Measurements from ENCODE around the gene TRAP1.
"Not testable (repeated sequence)": the region's sequence is repeated elsewhere in the genome, so short reads cannot be mapped to it uniquely, and the experiment has no call there.

TRAP1 gene

DNA sequence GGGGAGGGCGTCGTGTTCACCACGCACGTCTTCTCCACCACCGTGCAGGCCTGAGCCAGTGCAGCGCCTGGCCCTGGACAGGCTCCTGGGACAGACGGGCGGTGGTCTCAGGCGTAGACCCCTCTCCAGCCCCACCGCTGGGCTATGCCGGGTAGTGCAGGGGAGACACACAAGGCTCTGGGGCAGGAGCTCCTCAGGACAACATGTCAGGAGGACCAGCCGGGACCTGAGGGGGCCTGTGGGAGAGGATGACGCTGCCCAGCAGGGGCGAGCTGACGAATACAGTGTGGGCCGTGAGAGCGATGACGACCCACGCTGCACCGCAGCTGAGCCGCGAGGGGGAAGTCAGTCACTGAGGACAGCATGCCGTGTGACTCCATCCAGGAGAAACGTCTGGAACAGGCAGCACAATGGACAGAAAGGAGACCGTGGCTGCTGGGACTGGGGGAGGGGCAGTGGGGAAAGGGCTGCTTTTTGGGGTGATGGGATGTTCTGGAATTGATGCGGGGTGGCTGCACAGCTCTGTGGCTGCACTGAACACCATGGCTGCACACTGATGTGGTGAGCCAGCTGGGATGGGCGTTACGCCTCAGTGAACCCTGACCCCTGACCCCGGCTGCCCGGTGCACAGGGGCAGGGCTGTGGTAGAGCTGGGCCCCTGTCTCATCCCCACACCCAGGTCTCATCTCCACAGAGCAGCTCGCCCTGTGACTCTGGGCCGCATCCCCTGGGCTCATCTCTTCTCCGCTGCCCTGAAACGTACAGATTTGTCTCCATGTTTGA is 42.6 kb downstream of the TRAP1 start:
- no peak for DNase-seq (ENCODE audit: low read depth in 3 of 3, low spot score in 1 of 3)

GRCh38 chr16:3673676-3674377 is 43.5 kb downstream of the TRAP1 start:
- no peak for DNase-seq (ENCODE audit: low read depth in 3 of 3, low spot score in 1 of 3)

DNA sequence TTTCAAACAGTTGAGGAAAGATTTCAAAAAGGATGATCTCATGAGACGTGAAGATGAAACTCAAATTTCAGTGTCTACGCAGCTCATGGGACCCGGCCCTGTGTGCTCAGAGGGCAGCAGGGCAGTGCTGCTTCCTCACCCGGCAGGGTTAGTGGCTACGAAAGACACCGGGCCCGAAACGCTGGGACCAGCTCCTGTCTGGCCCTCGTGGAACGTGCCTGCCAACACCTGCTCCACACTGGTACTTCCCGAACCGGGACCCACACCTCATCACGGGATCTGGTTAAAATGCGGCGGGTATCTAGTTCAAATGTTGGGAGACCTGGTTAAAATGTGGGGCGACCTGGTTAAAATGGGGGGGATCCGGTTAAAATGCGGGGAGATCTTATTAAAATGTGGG is 44.1 kb downstream of the TRAP1 start:
- no peak for DNase-seq (ENCODE audit: low read depth in 3 of 3, low spot score in 1 of 3)

DNA sequence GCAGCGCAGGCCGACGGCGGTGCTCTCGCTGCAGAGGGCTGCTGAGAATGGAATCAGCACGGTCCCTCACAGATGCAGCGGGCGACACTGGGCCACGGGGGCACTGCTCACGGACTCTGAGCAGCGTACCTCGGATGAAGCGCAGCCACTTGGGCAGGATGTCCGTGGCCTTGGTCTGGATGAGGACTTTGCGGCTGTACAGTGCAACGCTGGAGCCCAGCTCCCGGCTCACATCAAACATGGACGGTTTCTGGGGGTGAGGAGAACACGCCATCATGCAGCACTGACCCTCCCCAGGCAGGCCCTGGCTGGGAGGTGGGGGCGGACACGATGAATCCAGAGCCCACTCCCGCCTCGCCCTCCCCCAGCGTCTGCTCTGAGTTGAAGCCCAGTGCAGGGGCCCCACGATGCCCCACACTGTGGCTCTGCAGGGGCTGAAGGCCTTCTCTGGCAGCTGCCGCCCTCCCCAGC is 44.7 kb downstream of the TRAP1 start:
- no peak for DNase-seq (ENCODE audit: low read depth in 3 of 3, low spot score in 1 of 3)

DNA sequence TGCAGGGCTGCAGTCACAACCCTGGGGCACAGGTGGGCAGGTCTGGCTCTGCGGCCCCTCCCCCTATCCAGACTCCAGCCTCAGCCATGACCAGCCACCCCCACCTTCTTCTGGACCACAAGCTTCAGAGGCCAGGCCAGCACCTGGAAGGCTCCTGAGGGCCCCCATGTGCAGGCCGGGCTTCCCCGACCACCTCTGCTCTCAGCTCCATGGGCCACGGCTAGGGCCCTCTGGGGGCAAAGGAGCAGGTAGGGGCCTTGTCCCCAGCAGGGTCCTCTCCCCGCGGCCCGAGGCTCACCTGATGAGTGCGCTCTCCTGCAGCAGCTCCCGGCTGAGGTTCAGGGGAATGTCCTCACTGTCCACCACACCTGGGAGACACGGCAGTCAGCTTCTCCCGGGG is 45.9 kb downstream of the TRAP1 start:
- DNase-seq (ENCODE audit: low read depth in 3 of 3, low spot score in 1 of 3) = no peak

DNA sequence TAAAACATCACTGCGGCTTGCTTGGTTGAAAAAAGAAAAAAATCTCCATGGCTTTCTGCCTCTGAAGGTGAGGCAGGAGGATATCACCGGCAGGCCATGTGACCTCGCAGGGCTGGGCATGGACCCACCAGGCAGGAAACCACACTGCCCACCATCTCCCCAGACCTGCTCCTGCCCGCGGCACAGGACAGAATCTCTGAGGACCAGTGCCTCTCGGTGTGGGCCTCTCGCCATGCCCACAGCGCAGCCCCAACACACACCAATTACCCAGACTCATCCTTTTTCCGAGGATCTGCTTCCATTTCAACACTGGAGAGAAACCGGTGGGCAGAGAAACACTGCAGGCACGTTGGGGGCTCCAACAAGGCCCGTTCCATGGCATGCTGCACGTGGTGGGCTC is 46.6 kb downstream of the TRAP1 start:
- no peak for DNase-seq (ENCODE audit: low read depth in 3 of 3, low spot score in 1 of 3)

DNA sequence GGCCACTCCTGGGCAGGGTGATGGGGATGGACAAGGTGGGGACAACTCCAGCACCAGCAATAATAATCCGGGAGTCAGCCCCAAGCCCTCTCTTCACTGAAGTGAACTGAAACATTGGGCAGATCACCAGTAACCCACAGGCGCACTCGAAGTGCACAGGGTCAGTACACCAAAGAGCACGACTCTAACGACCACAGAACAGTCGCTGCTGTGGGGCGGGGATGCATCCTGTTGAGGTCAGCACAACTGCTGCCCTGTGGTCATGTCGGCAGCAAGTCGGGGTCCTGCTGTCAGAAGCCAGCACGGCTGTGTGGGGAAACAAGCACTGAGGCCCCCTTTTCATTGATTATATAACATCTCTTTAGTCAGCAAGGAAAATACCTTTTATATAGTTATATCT is 48.2 kb downstream of the TRAP1 start:
- DNase-seq (ENCODE audit: low read depth in 3 of 3, low spot score in 1 of 3) = no peak

DNA sequence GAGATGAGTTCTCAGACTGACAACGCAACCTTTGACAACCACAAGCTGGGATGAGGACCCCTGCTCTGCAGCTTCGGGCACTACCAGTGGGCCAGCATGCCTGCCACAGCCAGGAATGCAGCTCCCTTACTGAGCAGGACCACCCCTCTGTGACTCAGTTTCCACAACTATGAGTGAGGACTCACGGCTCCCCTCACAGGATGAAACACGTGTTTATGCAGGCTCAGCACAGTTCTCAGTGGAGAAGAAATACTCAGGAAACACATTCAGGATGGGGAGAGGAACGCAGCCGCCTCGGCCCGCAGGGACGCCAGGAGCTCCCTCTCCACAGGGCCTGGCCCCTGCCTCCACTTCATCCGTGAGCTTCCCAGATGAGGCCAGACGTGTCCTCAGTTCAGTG is 48.7 kb downstream of the TRAP1 start:
- DNase-seq (ENCODE audit: low read depth in 3 of 3, low spot score in 1 of 3) = no peak

DNA sequence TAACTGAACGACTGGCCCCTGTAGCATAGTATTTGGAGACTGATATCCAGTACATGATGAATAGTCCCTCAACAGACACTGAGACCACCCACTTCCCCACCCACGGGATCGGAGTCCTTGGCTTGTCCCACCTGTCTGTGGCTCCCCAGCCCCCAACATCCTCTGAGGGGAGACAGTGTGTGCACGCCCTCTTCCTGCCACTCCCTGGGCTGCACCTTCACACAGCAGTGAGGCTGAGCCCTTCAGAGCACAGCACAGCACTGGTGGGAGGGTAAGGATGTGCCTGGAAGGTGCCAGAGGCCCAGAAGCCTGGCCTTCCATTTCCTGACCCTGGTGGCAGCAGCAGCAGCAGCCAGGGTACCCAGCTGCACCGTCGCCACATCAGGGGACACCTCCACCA is 51.8 kb downstream of the TRAP1 start:
- no peak for DNase-seq (ENCODE audit: low read depth in 3 of 3, low spot score in 1 of 3)

GRCh38 chr16:3664187-3664896 is 53.0 kb downstream of the TRAP1 start:
- DNase-seq (ENCODE audit: low read depth in 3 of 3, low spot score in 1 of 3) = no peak

GRCh38 chr16:3662601-3663000 is 54.7 kb downstream of the TRAP1 start:
- no peak for DNase-seq (ENCODE audit: low read depth in 3 of 3, low spot score in 1 of 3)

DNA sequence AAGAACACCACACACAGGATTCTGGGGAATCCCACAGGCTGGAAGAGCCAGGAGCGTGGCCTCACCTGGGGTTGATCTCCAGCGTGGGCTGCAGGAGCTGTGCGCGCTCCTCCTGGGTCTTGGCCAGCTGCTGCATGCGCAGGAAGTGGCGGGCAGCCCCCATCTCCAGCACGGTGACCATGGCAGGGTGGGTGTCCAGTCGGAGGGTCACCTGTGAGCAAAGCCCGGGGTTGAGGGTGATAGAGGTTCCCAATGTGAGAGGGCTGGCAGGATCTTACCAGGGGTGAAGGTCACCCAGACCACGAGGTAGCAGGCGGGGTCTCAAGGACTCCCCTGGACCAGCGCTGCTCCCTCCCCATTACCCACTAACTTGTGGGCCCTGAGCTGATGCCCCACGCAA is 55.4 kb downstream of the TRAP1 start:
- no peak for DNase-seq (ENCODE audit: low read depth in 3 of 3, low spot score in 1 of 3)

- no peak for DNase-seq (ENCODE audit: low read depth in 3 of 3, low spot score in 1 of 3)
These were observed 56.0 kb downstream of the TRAP1 start for GRCh38 chr16:3661311-3661710.

DNA sequence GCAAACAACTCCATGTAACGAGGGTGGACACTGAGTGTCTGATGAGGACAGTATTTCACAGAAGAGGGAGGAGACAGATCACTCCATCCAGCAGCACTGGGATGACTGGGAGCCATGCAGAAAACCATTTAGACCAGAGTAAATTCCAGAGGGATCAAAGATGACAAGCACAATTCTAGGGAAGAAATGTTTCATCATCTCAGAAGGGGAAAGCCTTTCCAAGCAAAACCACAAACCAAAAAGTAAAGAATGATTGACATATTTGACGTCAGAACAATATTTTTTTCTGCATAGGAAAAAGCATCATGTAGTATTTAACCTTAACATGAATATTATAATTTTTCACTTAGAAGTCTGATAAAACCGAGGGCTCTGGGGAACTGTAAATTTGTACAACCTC is 58.1 kb downstream of the TRAP1 start:
- DNase-seq (ENCODE audit: low read depth in 3 of 3, low spot score in 1 of 3) = no peak

- peak in 1 of 3 donors; percentile 21 for DNase-seq (ENCODE audit: low read depth in 3 of 3, low spot score in 1 of 3)
These were observed 60.5 kb downstream of the TRAP1 start for GRCh38 chr16:3656491-3657468.

GRCh38 chr16:3656160-3656490 is 61.2 kb downstream of the TRAP1 start:
- not testable (repeated sequence) for DNase-seq (ENCODE audit: low read depth in 3 of 3, low spot score in 1 of 3)

GRCh38 chr16:3655396-3656159 is 61.7 kb downstream of the TRAP1 start:
- DNase-seq (ENCODE audit: low read depth in 3 of 3, low spot score in 1 of 3) = no peak

DNA sequence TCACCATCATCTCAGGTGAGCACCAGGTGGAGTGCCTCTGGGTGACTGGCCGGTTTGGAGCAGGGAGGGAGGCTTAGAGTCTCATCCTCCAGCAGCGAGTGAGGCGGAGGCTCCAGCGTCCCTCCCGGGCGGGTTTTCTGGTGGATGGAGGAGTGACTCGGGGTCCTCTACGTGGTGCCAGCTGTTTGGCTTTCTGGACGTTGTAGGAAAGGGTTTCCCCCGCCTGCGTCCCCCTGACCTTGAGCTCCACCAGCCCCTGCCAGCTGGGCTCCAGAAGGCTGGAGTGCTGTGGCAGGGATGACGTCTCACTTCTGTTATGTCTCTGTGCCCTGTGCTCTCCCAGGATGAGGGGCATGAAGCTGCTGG is 62.3 kb downstream of the TRAP1 start:
- DNase-seq (ENCODE audit: low read depth in 3 of 3, low spot score in 1 of 3) = no peak

DNA sequence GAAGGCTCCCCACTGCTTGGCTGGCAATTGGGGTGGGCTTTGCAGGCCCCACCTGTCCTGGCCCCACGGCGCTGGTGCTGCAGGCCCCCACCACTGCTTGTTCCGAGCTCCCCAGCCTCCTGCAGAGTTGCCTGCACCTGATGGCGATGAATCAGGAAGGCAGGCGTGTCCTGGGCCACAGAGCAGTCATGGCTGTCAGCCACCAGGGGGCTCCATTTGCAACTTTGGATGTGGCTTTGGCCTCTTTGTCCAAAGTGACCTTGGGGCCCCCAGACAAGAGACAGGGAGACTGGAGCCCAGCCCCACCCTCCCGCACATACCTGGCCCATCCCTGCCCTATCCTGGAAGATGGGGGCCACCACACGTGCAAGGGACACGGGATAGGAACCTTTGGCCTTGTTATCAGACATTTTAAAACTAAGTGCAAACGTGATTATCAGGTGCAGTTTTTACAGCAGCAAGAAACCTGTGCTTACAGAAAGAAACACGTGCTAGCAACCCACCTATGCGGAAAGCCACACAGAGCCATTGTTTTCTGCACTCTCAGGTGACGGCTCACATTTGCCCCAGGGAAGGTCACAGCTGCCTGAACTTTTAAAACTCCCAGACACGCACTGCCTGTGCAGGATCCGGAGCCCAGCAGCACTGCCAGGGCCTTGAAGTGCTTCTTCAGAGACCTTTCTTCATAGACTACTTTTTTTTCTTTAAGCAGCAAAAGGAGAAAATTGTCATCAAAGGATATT is 62.9 kb downstream of the TRAP1 start, which contains the start of gene DNASE1:
TSS of gene DNASE1 (plus strand) at position 443 of the 743 bp plus-strand sequence. CDS start 683 bp downstream, outside the sequence.
- peak in 2 of 3 donors; percentile 12 to 23 for DNase-seq (ENCODE audit: low read depth in 3 of 3, low spot score in 1 of 3)
